ENCODE measurements around the gene MAEL.
"Not testable (repeated sequence)": the region's sequence is repeated elsewhere in the genome, so short reads cannot be mapped to it uniquely, and the experiment has no call there.

The MAEL gene

GRCh38 chr1:166977951-166978350 lies 11.1 kb upstream of the MAEL start:
- in situ Hi-C loops (cut with HindIII; ENCODE audit: low sequenced_read_pairs): no loop called here

- in situ Hi-C loops (cut with HindIII; ENCODE audit: low sequenced_read_pairs): no loop called here
These were observed 10.3 kb upstream of the MAEL start for GRCh38 chr1:166978821-166979220.

- in situ Hi-C loops (cut with HindIII; ENCODE audit: low sequenced_read_pairs): no loop called here
These were observed 8.7 kb upstream of the MAEL start for GRCh38 chr1:166980383-166980782.

GRCh38 chr1:166980818-166981217 lies 8.3 kb upstream of the MAEL start:
- in situ Hi-C loops (cut with HindIII; ENCODE audit: low sequenced_read_pairs): no loop called here

- in situ Hi-C loops (cut with HindIII; ENCODE audit: low sequenced_read_pairs): no loop called here
These were observed 7.5 kb upstream of the MAEL start for GRCh38 chr1:166981589-166981988.

- in situ Hi-C loops (cut with HindIII; ENCODE audit: low sequenced_read_pairs): no loop called here
These were observed 10.0 kb downstream of the MAEL start for GRCh38 chr1:166999075-166999474.

GRCh38 chr1:166999500-167000055 lies 10.5 kb downstream of the MAEL start:
- in situ Hi-C loops (cut with HindIII; ENCODE audit: low sequenced_read_pairs): no loop called here

GRCh38 chr1:167000546-167000945 lies 11.5 kb downstream of the MAEL start:
- in situ Hi-C loops (cut with HindIII; ENCODE audit: low sequenced_read_pairs): no loop called here

GRCh38 chr1:167002354-167002753 lies 13.3 kb downstream of the MAEL start:
- in situ Hi-C loops (cut with HindIII; ENCODE audit: low sequenced_read_pairs): no loop called here

- in situ Hi-C loops (cut with HindIII; ENCODE audit: low sequenced_read_pairs): no loop called here
These were observed 14.6 kb downstream of the MAEL start for GRCh38 chr1:167003711-167004110.

- in situ Hi-C loops (cut with HindIII; ENCODE audit: low sequenced_read_pairs): no loop called here
These were observed 22.6 kb downstream of the MAEL start for GRCh38 chr1:167011560-167012191.

GRCh38 chr1:167012570-167012969 lies 23.5 kb downstream of the MAEL start:
- in situ Hi-C loops (cut with HindIII; ENCODE audit: low sequenced_read_pairs): no loop called here

- in situ Hi-C loops (cut with HindIII; ENCODE audit: low sequenced_read_pairs): no loop called here
These were observed 24.2 kb downstream of the MAEL start for GRCh38 chr1:167013108-167013929.

- in situ Hi-C loops (cut with HindIII; ENCODE audit: low sequenced_read_pairs): no loop called here
These were observed 27.1 kb downstream of the MAEL start for GRCh38 chr1:167016100-167016750.

- in situ Hi-C loops (cut with HindIII; ENCODE audit: low sequenced_read_pairs): no loop called here
These were observed 33.3 kb downstream of the MAEL start for GRCh38 chr1:167022384-167022783.

GRCh38 chr1:167029553-167029952 lies 40.5 kb downstream of the MAEL start:
- in situ Hi-C loops (cut with HindIII; ENCODE audit: low sequenced_read_pairs): not testable (repeated sequence)

- in situ Hi-C loops (cut with HindIII; ENCODE audit: low sequenced_read_pairs): no loop called here
These were observed 44.6 kb downstream of the MAEL start for GRCh38 chr1:167033646-167034045.

GRCh38 chr1:167043752-167044488 lies 54.8 kb downstream of the MAEL start:
- in situ Hi-C loops (cut with HindIII; ENCODE audit: low sequenced_read_pairs): no loop called here

- in situ Hi-C loops (cut with HindIII; ENCODE audit: low sequenced_read_pairs): loop anchor here (25.0 kb wide), 1 partner anchor 385 kb away; no protein-coding TSS in a partner anchor
These were observed 62.8 kb downstream of the MAEL start for GRCh38 chr1:167051907-167052306.

- in situ Hi-C loops (cut with HindIII; ENCODE audit: low sequenced_read_pairs): loop anchor here (25.0 kb wide), 1 partner anchor 385 kb away; no protein-coding TSS in a partner anchor
These were observed 63.3 kb downstream of the MAEL start for GRCh38 chr1:167052389-167052788.

GRCh38 chr1:167054531-167054930 lies 65.5 kb downstream of the MAEL start:
- in situ Hi-C loops (cut with HindIII; ENCODE audit: low sequenced_read_pairs): loop anchor here (25.0 kb wide), 1 partner anchor 383 kb away; no protein-coding TSS in a partner anchor
